IMR-90 (cell line): ENCODE measurements around the gene PPP1R14B. TPM values are rescaled to one million over a fixed set of nuclear protein-coding genes. Genes with fewer than 3 reads are reported as not detected.

Experiments used
- ATAC-seq: fragments of 200-7000 bp; cut with Tn5 transposase; 2 replicates; pipeline ENCODE4 v1.9.1; 2020; ENCODE audit warnings: low read depth, mild to moderate bottlenecking, moderate library complexity
- BruUV-seq: library from RNA; stranded (reverse); fragments of 400-500 nt; replicated peaks from 2 replicates; lab custom pipeline; 2021; lab: Mats Ljungman, UMichigan
- CTCF ChIA-PET: fragments of 300-600 bp; formaldehyde crosslinking; extraction: SDS; loops from one replicate; lab custom pipeline; 2021; ENCODE audit warnings: antibody characterized with exemption; lab: Yijun Ruan, JAX
- POLR2A ChIA-PET: fragments of 300-600 bp; sonication (Branson Sonifier 250); formaldehyde crosslinking; loops from one replicate; lab custom pipeline; 2022; ENCODE audit warnings: antibody characterized with exemption; ENCODE audit not compliant: unreplicated experiment; lab: Charles Lee
- DNase-seq: peaks from one replicate; pipeline ENCODE4 v3.0.0; 2013
- H2AFZ ChIP-seq: replicated peaks from 2 replicates; pipeline ENCODE3; 2013; ENCODE audit warnings: low read length, mild to moderate bottlenecking; ENCODE audit not compliant: poor library complexity
- H2AK5ac ChIP-seq: 2 replicates; pipeline ENCODE4 v1.6.1; 2013; ENCODE audit warnings: low read depth, low read length, inconsistent platforms
- H2AK9ac ChIP-seq: replicated peaks from 2 replicates; pipeline ENCODE3; 2013; ENCODE audit warnings: mild to moderate bottlenecking, low read depth, low read length, moderate library complexity; ENCODE audit not compliant: poor library complexity
- H2BK120ac ChIP-seq: 2 replicates; pipeline ENCODE4 v1.6.1; 2013; ENCODE audit warnings: low read depth, low read length, inconsistent platforms
- H2BK15ac ChIP-seq: 3 replicates; pipeline ENCODE4 v1.6.1; 2013; ENCODE audit warnings: low read depth, low read length, inconsistent platforms
- H2BK20ac ChIP-seq: 2 replicates; pipeline ENCODE4 v1.6.1; 2013; ENCODE audit warnings: low read depth, mild to moderate bottlenecking, inconsistent platforms, low read length, moderate library complexity
- H2BK5ac ChIP-seq: 2 replicates; pipeline ENCODE4 v1.6.1; 2013; ENCODE audit warnings: mild to moderate bottlenecking, low read depth, low read length, inconsistent platforms; ENCODE audit not compliant: poor library complexity, severe bottlenecking
- H3K14ac ChIP-seq: replicated peaks from 2 replicates; pipeline ENCODE4 v1.6.1; 2013; ENCODE audit warnings: low read depth, low read length, inconsistent platforms
- H3K18ac ChIP-seq: 2 replicates; pipeline ENCODE4 v1.6.1; 2013; ENCODE audit warnings: low read depth, low read length, control low read depth
- H3K23ac ChIP-seq: 2 replicates; pipeline ENCODE4 v1.6.1; 2013; ENCODE audit warnings: low read depth, low read length, inconsistent platforms
- H3K27ac ChIP-seq: 2 replicates; pipeline ENCODE4 v1.5.1; 2013; ENCODE audit warnings: mild to moderate bottlenecking, control low read depth, low read length; ENCODE audit not compliant: insufficient read depth
- H3K27me3 ChIP-seq: 2 replicates; pipeline ENCODE4 v1.6.1; 2013; ENCODE audit warnings: low read length; ENCODE audit not compliant: control insufficient read depth, insufficient read depth
- H3K36me3 ChIP-seq: 2 replicates; pipeline ENCODE4 v1.6.1; 2013; ENCODE audit warnings: low read length, mixed read lengths; ENCODE audit not compliant: control insufficient read depth, insufficient read depth
- H3K4ac ChIP-seq: 2 replicates; pipeline ENCODE4 v1.6.1; 2013; ENCODE audit warnings: low read depth, low read length, inconsistent platforms
- H3K4me1 ChIP-seq: 2 replicates; pipeline ENCODE4 v1.6.1; 2013; ENCODE audit warnings: low read length, mixed read lengths; ENCODE audit not compliant: control insufficient read depth, insufficient read depth
- H3K4me2 ChIP-seq: 2 replicates; pipeline ENCODE4 v1.6.1; 2013; ENCODE audit warnings: low read depth, mild to moderate bottlenecking, control low read depth, low read length, moderate library complexity
- H3K4me3 ChIP-seq: 2 replicates; pipeline ENCODE4 v1.5.1; 2013; ENCODE audit warnings: low read depth, mild to moderate bottlenecking, control low read depth, low read length, moderate library complexity; ENCODE audit not compliant: insufficient read depth
- H3K56ac ChIP-seq: 2 replicates; pipeline ENCODE4 v1.6.1; 2013; ENCODE audit warnings: low read length, inconsistent platforms; ENCODE audit not compliant: insufficient read depth; ENCODE audit errors: extremely low read depth
- H3K79me1 ChIP-seq, 2 experiments: 2 replicates each; pipeline ENCODE4 v1.6.1; 2013; ENCODE audit warnings: low read length in 2 of 2, inconsistent platforms in 1 of 2, low read depth in 1 of 2
- H3K9ac ChIP-seq: 2 replicates; pipeline ENCODE4 v1.6.1; 2013; ENCODE audit warnings: low read depth, low read length, control low read depth
- H3K9me1 ChIP-seq: 2 replicates; pipeline ENCODE4 v1.6.1; 2013; ENCODE audit warnings: low read length, inconsistent platforms; ENCODE audit not compliant: insufficient read depth
- H3K9me3 ChIP-seq: 2 replicates; pipeline ENCODE4 v1.6.1; 2013; ENCODE audit warnings: low read length; ENCODE audit not compliant: control insufficient read depth, insufficient read depth
- H4K20me1 ChIP-seq: 2 replicates; pipeline ENCODE4 v1.6.1; 2013; ENCODE audit warnings: low read length, inconsistent platforms; ENCODE audit not compliant: insufficient read depth
- H4K5ac ChIP-seq: 2 replicates; pipeline ENCODE4 v1.6.1; 2013; ENCODE audit warnings: mild to moderate bottlenecking, low read depth, low read length, control low read depth
- H4K8ac ChIP-seq, 2 experiments: 2 replicates each; pipeline ENCODE4 v1.6.1; 2013; ENCODE audit warnings: low read depth in 2 of 2, low read length in 2 of 2, control low read depth in 1 of 2, inconsistent platforms in 1 of 2
- H4K91ac ChIP-seq: 2 replicates; pipeline ENCODE4 v1.6.1; 2013; ENCODE audit warnings: low read depth, low read length, inconsistent platforms; ENCODE audit not compliant: insufficient read depth
- BHLHE40 ChIP-seq: fragments of 150-350 bp; IDR thresholded peaks from 2 replicates; pipeline ENCODE4 v1.6.1; 2016; ENCODE audit warnings: mild to moderate bottlenecking, low read depth, low read length
- CEBPB ChIP-seq: IDR thresholded peaks from 2 replicates; pipeline ENCODE4 v1.6.1; 2012; ENCODE audit warnings: low read depth, low read length, improper control_type of control experiment
- CHD1 ChIP-seq: IDR thresholded peaks from 2 replicates; pipeline ENCODE4 v1.6.1; 2012; ENCODE audit warnings: low read depth, low read length, improper control_type of control experiment
- CTCF ChIP-seq: conservative IDR thresholded peaks from 2 replicates; pipeline ENCODE4 v1.5.1; 2012; ENCODE audit warnings: mild to moderate bottlenecking, low read depth, low read length, improper control_type of control experiment
- FOS ChIP-seq: fragments of 150-350 bp; IDR thresholded peaks from 2 replicates; pipeline ENCODE4 v1.6.1; 2016; ENCODE audit warnings: low read depth, low read length
- MAFK ChIP-seq: IDR thresholded peaks from 2 replicates; pipeline ENCODE4 v1.6.1; 2012; ENCODE audit warnings: low read depth, low read length, improper control_type of control experiment
- MAZ ChIP-seq: IDR thresholded peaks from 2 replicates; pipeline ENCODE4 v1.6.1; 2012; ENCODE audit warnings: low read depth, mild to moderate bottlenecking, low read length, improper control_type of control experiment, moderate library complexity, borderline replicate concordance
- MXI1 ChIP-seq: IDR thresholded peaks from 2 replicates; pipeline ENCODE4 v1.6.1; 2012; ENCODE audit warnings: low read depth, mild to moderate bottlenecking, low read length, moderate library complexity, borderline replicate concordance
- NFE2L2 ChIP-seq: fragments of 150-350 bp; IDR thresholded peaks from 2 replicates; pipeline ENCODE4 v1.6.1; 2016; ENCODE audit warnings: low read depth, mild to moderate bottlenecking, low read length
- POLR2A ChIP-seq: IDR thresholded peaks from 2 replicates; pipeline ENCODE4 v1.6.1; 2012; ENCODE audit warnings: mild to moderate bottlenecking, low read depth, low read length
- RCOR1 ChIP-seq: IDR thresholded peaks from 2 replicates; pipeline ENCODE4 v1.6.1; 2012; ENCODE audit warnings: mild to moderate bottlenecking, low read length, improper control_type of control experiment; ENCODE audit not compliant: insufficient replicate concordance
- RFX5 ChIP-seq: IDR thresholded peaks from 2 replicates; pipeline ENCODE4 v1.8.0; 2012; ENCODE audit warnings: low read depth, mild to moderate bottlenecking, low read length, moderate library complexity
- SMC3 ChIP-seq: fragments of 150-350 bp; IDR thresholded peaks from 2 replicates; pipeline ENCODE4 v1.6.1; 2016; ENCODE audit warnings: low read depth, mild to moderate bottlenecking, antibody characterized with exemption, low read length, moderate library complexity
- WGBS, 2 experiments: methylation state at CpG; one replicate each; pipeline versions ENCODE4 v1.1.5 to v1.1.7; 2013; ENCODE audit warnings: missing lambda C conversion rate in 2 of 2; ENCODE audit not compliant: insufficient read length in 1 of 2; ENCODE audit errors: extremely low coverage in 2 of 2; 5-methylcytosine and 5-hydroxymethylcytosine counted together
- dilution Hi-C: fragments of 300-500 bp; cut with HindIII; formaldehyde crosslinking; loops from one replicate; pipeline ENCODE4 v1.14.3; 2018; ENCODE audit warnings: low sequenced_read_pairs; ENCODE audit not compliant: unreplicated experiment
- in situ Hi-C: fragments of 300-500 bp; cut with MboI; formaldehyde crosslinking; loops from 3 replicates; pipeline ENCODE4 v1.14.3; 2019; ENCODE audit warnings: low sequenced_read_pairs, inconsistent platforms, mixed read lengths
- intact Hi-C: fragments of 100-400 bp; cut with micrococcal nuclease; formaldehyde crosslinking; loops from 2 replicates; pipeline ENCODE4 v1.10.0; 2022
- polyA plus RNA-seq, 3 experiments: library from polyadenylated mRNA; depleted of rRNA; stranded (reverse); fragments of >200 nt; gene quantifications; 2 replicates each; pipeline ENCODE4 v1.2.3, GENCODE V29; 2012; ENCODE audit warnings: low replicate concordance in 1 of 3
- total RNA-seq: library from RNA; depleted of rRNA; stranded (reverse); fragments of >200 nt; gene quantifications from 2 replicates; pipeline ENCODE4 v1.2.3, GENCODE V29; 2012
- TF ChIP-seq, protein P1 (sequence below): fragments of 150-350 bp; IDR thresholded peaks from 2 replicates; pipeline ENCODE4 v1.6.1; 2017; ENCODE audit warnings: mild to moderate bottlenecking, antibody characterized with exemption, low read length, low read depth
- TF ChIP-seq, protein P2 (sequence below): fragments of 150-350 bp; IDR thresholded peaks from 2 replicates; pipeline ENCODE4 v1.6.1; 2016; ENCODE audit warnings: low read depth, mild to moderate bottlenecking, low read length, moderate library complexity, borderline replicate concordance

The PPP1R14B gene
- total and polyA plus RNA-seq, 2 of the 4 experiments (the other 2 are of a cell fraction): 176 to 257 TPM

GRCh38 chr11:64208796-64209562 is 37.8 kb downstream of the PPP1R14B start:
- H3K4ac ChIP-seq: no peak overlapping the region
- H3K27ac ChIP-seq: no peak overlapping the region
- H2AK5ac ChIP-seq: no peak overlapping the region; the same call in 1 of the 2 replicates
- H2BK15ac ChIP-seq: no peak overlapping the region
- POLR2A ChIA-PET: no interaction called here
- no peak for DNase-seq
- peaks cover 8% of the 10 kb centered on the region; the same call in 1 of the 2 replicates for H4K20me1 ChIP-seq
- no peak overlapping the region for H2BK120ac ChIP-seq
- no peak overlapping the region for H2BK5ac ChIP-seq
- peaks cover 0 to 20% of the 10 kb centered on the region in 2 experiments; a peak in 2 of 4 replicates for H3K79me1 ChIP-seq
- no peak overlapping the region for H3K4me3 ChIP-seq
- peaks cover 10% of the 10 kb centered on the region for H3K4me1 ChIP-seq
- no peak overlapping the region for H2BK20ac ChIP-seq
- no peak overlapping the region for H3K9ac ChIP-seq
- in situ Hi-C loops: no loop called here
- intact Hi-C loops: loop anchor here (10.0 kb wide), 1 partner anchor 446 kb away; no protein-coding TSS in a partner anchor
- no peak overlapping the region for H4K5ac ChIP-seq
- no peak overlapping the region for H4K8ac ChIP-seq
- no peak overlapping the region for H3K14ac ChIP-seq
- dilution Hi-C loops: no loop called here
- WGBS, 2 experiments: 80% methylated on average over 17 of the region's 18 CpGs; no CpG with 5 or more reads in 1 of the 2 experiments
- no peaks in the 10 kb centered on the region; the same call in 1 of the 2 replicates for H3K9me1 ChIP-seq
- ATAC-seq: no peak
- no peak overlapping the region for H2AFZ ChIP-seq
- no peaks in the 10 kb centered on the region for H3K27me3 ChIP-seq
- H3K18ac ChIP-seq: no peak overlapping the region
- CTCF ChIA-PET: no interaction called here
- H3K36me3 ChIP-seq: peaks cover 20% of the 10 kb centered on the region
- H3K9me3 ChIP-seq: no peaks in the 10 kb centered on the region
- H3K4me2 ChIP-seq: no peak overlapping the region
- H2AK9ac ChIP-seq: peak overlapping the region; percentile 26
- no peak overlapping the region for H4K91ac ChIP-seq
- no TSS peak for BruUV-seq
- H3K56ac ChIP-seq: no peak overlapping the region
- H3K23ac ChIP-seq: no peak overlapping the region
- TF ChIP-seq SMC3 (no peak), MAFK (no peak), RCOR1 (no peak), NFE2L2 (no peak), CEBPB (no peak), MAZ (no peak), RFX5 (no peak), FOS (no peak), BHLHE40 (no peak), MXI1 (no peak), CHD1 (no peak), POLR2A (no peak), CTCF (no peak)
- TF ChIP-seq, protein P1, sequence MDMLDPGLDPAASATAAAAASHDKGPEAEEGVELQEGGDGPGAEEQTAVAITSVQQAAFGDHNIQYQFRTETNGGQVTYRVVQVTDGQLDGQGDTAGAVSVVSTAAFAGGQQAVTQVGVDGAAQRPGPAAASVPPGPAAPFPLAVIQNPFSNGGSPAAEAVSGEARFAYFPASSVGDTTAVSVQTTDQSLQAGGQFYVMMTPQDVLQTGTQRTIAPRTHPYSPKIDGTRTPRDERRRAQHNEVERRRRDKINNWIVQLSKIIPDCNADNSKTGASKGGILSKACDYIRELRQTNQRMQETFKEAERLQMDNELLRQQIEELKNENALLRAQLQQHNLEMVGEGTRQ: no peak
- TF ChIP-seq, protein P2, sequence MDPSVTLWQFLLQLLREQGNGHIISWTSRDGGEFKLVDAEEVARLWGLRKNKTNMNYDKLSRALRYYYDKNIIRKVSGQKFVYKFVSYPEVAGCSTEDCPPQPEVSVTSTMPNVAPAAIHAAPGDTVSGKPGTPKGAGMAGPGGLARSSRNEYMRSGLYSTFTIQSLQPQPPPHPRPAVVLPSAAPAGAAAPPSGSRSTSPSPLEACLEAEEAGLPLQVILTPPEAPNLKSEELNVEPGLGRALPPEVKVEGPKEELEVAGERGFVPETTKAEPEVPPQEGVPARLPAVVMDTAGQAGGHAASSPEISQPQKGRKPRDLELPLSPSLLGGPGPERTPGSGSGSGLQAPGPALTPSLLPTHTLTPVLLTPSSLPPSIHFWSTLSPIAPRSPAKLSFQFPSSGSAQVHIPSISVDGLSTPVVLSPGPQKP: no peak
